Measurements from ENCODE around the gene PIBF1. TPM values are rescaled to one million over a fixed set of nuclear protein-coding genes. Genes with fewer than 3 reads are reported as not detected.

PIBF1 gene
- polyA plus RNA-seq, 3 donors: 3.3 to 8.0 (median 4.7) TPM

DNA sequence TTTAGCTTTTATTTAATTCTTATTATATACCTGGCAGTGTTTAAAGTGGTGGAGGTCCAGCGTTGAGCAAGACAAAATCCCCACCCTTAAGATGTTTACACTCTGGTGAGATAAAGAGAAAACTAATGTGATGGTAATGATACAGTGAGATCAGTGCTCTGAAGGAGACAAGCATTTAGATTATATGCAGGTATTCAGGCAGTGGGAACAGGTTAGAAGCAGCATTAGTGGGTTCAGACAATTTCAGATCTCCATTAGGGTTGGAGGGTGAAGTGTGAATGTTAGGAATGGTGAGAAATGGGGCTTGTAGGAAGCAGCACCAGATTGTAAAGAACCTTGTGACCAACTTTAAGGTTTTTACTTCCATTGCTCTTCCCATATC is 39.0 kb downstream of the PIBF1 start:
- Histone ChIP-seq H2AFZ (ENCODE audit: insufficient read depth, low read depth, low read length, poor library complexity, severe bottlenecking) (no peak overlapping the region), H3K27ac (ENCODE audit: low read depth in 1 of 2, low read length in 2 of 2) (no peak overlapping the region), H3K9ac (ENCODE audit: insufficient read depth, low read length, poor library complexity, severe bottlenecking) (no peak overlapping the region), H3K36me3 (replicated peaks in 1 of 2; ENCODE audit: control insufficient read depth in 1 of 2, insufficient read depth in 2 of 2, low read length in 2 of 2) (peaks cover 6 to 55% of the 10 kb centered on the region in 2 donors), H3K79me2 (ENCODE audit: insufficient read depth, low read length) (no peaks in the 10 kb centered on the region), H4K20me1 (ENCODE audit: insufficient read depth, low read length) (no peaks in the 10 kb centered on the region), H3K27me3 (ENCODE audit: control insufficient read depth in 2 of 2, insufficient read depth in 2 of 2, low read length in 2 of 2) (no peaks in the 10 kb centered on the region), H3K4me3 (replicated peaks in 1 of 3; ENCODE audit: low read depth in 2 of 3, low read length in 3 of 3) (no peak overlapping the region), H3K4me1 (ENCODE audit: control insufficient read depth in 1 of 2, insufficient read depth in 2 of 2, low read length in 2 of 2) (no peaks in the 10 kb centered on the region), H3K4me2 (replicated peaks; ENCODE audit: extremely low read depth, low read length, poor library complexity, severe bottlenecking) (no peak overlapping the region), H3K9me3 (replicated peaks in 1 of 2; ENCODE audit: control insufficient read depth in 1 of 2, insufficient read depth in 1 of 2, low read length in 2 of 2) (no peaks in the 10 kb centered on the region)
- H3K27me3 Mint-ChIP-seq (ENCODE audit: low read depth in 3 of 3): peaks cover 0 to 1% (median 0%) of the 10 kb centered on the region in 3 donors
- peaks cover 25 to 44% of the 10 kb centered on the region in 2 donors for H3K36me3 Mint-ChIP-seq
- no peak for TF ChIP-seq CTCF (IDR thresholded peaks at IDR 0.05)
- no CpG with 5 or more reads among the region's 1 CpG for WGBS (ENCODE audit: insufficient coverage)
- no peak overlapping the region for H3K4me3 Mint-ChIP-seq
- intact Hi-C loops (cut with micrococcal nuclease): no loop called here
- H3K4me1 Mint-ChIP-seq: peaks cover 6% of the 10 kb centered on the region
- H3K27ac Mint-ChIP-seq: no peak overlapping the region
- no peaks in the 10 kb centered on the region for H3K9me3 Mint-ChIP-seq
- DNase-seq: no peak

- no peak overlapping the region for H2AFZ ChIP-seq (ENCODE audit: insufficient read depth, low read depth, low read length, poor library complexity, severe bottlenecking)
- no CpG with 5 or more reads among the region's 2 CpGs for WGBS (ENCODE audit: insufficient coverage)
- no peaks in the 10 kb centered on the region for H3K79me2 ChIP-seq (ENCODE audit: insufficient read depth, low read length)
- H3K9me3 Mint-ChIP-seq: no peaks in the 10 kb centered on the region
- no peak overlapping the region for H3K27ac Mint-ChIP-seq
- TF ChIP-seq CTCF (IDR thresholded peaks at IDR 0.05): no peak
- peaks cover 6% of the 10 kb centered on the region for H3K4me1 Mint-ChIP-seq
- no peak for DNase-seq
- H3K36me3 Mint-ChIP-seq: peaks cover 42 to 54% of the 10 kb centered on the region in 2 donors
- intact Hi-C loops (cut with micrococcal nuclease): no loop called here
- no peaks in the 10 kb centered on the region for H3K4me1 ChIP-seq (ENCODE audit: control insufficient read depth in 1 of 2, insufficient read depth in 2 of 2, low read length in 2 of 2)
- peaks cover 0 to 3% (median 0%) of the 10 kb centered on the region in 3 donors for H3K27me3 Mint-ChIP-seq (ENCODE audit: low read depth in 3 of 3)
- H4K20me1 ChIP-seq (ENCODE audit: insufficient read depth, low read length): no peaks in the 10 kb centered on the region
- H3K27ac ChIP-seq (ENCODE audit: low read depth in 1 of 2, low read length in 2 of 2): no peak overlapping the region
- H3K9ac ChIP-seq (ENCODE audit: insufficient read depth, low read length, poor library complexity, severe bottlenecking): no peak overlapping the region
- no peaks in the 10 kb centered on the region for H3K27me3 ChIP-seq (ENCODE audit: control insufficient read depth in 2 of 2, insufficient read depth in 2 of 2, low read length in 2 of 2)
- no peaks in the 10 kb centered on the region for H3K9me3 ChIP-seq (replicated peaks in 1 of 2; ENCODE audit: control insufficient read depth in 1 of 2, insufficient read depth in 1 of 2, low read length in 2 of 2)
- no peak overlapping the region for H3K4me3 Mint-ChIP-seq
- H3K36me3 ChIP-seq (replicated peaks in 1 of 2; ENCODE audit: control insufficient read depth in 1 of 2, insufficient read depth in 2 of 2, low read length in 2 of 2): peaks cover 16 to 74% of the 10 kb centered on the region in 2 donors
- no peak overlapping the region for H3K4me2 ChIP-seq (replicated peaks; ENCODE audit: extremely low read depth, low read length, poor library complexity, severe bottlenecking)
- no peak overlapping the region for H3K4me3 ChIP-seq (replicated peaks in 1 of 3; ENCODE audit: low read depth in 2 of 3, low read length in 3 of 3)
These were observed 41.1 kb downstream of the PIBF1 start for GRCh38 chr13:72823081-72823480.

Data from CD14-positive monocyte (primary cell).